IMR-90 (cell line): Measurements from ENCODE around the gene PRIMA1. TPM values are rescaled to one million over a fixed set of nuclear protein-coding genes. Genes with fewer than 3 reads are reported as not detected.

Experiments
- ATAC-seq: fragments of 200-7000 bp; cut with Tn5 transposase; 2 replicates; pipeline ENCODE4 v1.9.1; 2020; ENCODE audit warnings: low read depth, mild to moderate bottlenecking, moderate library complexity
- BruUV-seq: library from RNA; stranded (reverse); fragments of 400-500 nt; replicated peaks from 2 replicates; lab custom pipeline; 2021; lab: Mats Ljungman, UMichigan
- CTCF ChIA-PET: fragments of 300-600 bp; formaldehyde crosslinking; extraction: SDS; loops from one replicate; lab custom pipeline; 2021; ENCODE audit warnings: antibody characterized with exemption; lab: Yijun Ruan, JAX
- POLR2A ChIA-PET: fragments of 300-600 bp; sonication (Branson Sonifier 250); formaldehyde crosslinking; loops from one replicate; lab custom pipeline; 2022; ENCODE audit warnings: antibody characterized with exemption; ENCODE audit not compliant: unreplicated experiment; lab: Charles Lee
- DNase-seq: peaks from one replicate; pipeline ENCODE4 v3.0.0; 2013
- H2AFZ ChIP-seq: replicated peaks from 2 replicates; pipeline ENCODE3; 2013; ENCODE audit warnings: low read length, mild to moderate bottlenecking; ENCODE audit not compliant: poor library complexity
- H2AK5ac ChIP-seq: 2 replicates; pipeline ENCODE4 v1.6.1; 2013; ENCODE audit warnings: low read depth, low read length, inconsistent platforms
- H2AK9ac ChIP-seq: replicated peaks from 2 replicates; pipeline ENCODE3; 2013; ENCODE audit warnings: mild to moderate bottlenecking, low read depth, low read length, moderate library complexity; ENCODE audit not compliant: poor library complexity
- H2BK120ac ChIP-seq: 2 replicates; pipeline ENCODE4 v1.6.1; 2013; ENCODE audit warnings: low read depth, low read length, inconsistent platforms
- H2BK15ac ChIP-seq: 3 replicates; pipeline ENCODE4 v1.6.1; 2013; ENCODE audit warnings: low read depth, low read length, inconsistent platforms
- H2BK20ac ChIP-seq: 2 replicates; pipeline ENCODE4 v1.6.1; 2013; ENCODE audit warnings: low read depth, mild to moderate bottlenecking, inconsistent platforms, low read length, moderate library complexity
- H2BK5ac ChIP-seq: 2 replicates; pipeline ENCODE4 v1.6.1; 2013; ENCODE audit warnings: mild to moderate bottlenecking, low read depth, low read length, inconsistent platforms; ENCODE audit not compliant: poor library complexity, severe bottlenecking
- H3K14ac ChIP-seq: replicated peaks from 2 replicates; pipeline ENCODE4 v1.6.1; 2013; ENCODE audit warnings: low read depth, low read length, inconsistent platforms
- H3K18ac ChIP-seq: 2 replicates; pipeline ENCODE4 v1.6.1; 2013; ENCODE audit warnings: low read depth, low read length, control low read depth
- H3K23ac ChIP-seq: 2 replicates; pipeline ENCODE4 v1.6.1; 2013; ENCODE audit warnings: low read depth, low read length, inconsistent platforms
- H3K27ac ChIP-seq: 2 replicates; pipeline ENCODE4 v1.5.1; 2013; ENCODE audit warnings: mild to moderate bottlenecking, control low read depth, low read length; ENCODE audit not compliant: insufficient read depth
- H3K27me3 ChIP-seq: 2 replicates; pipeline ENCODE4 v1.6.1; 2013; ENCODE audit warnings: low read length; ENCODE audit not compliant: control insufficient read depth, insufficient read depth
- H3K36me3 ChIP-seq: 2 replicates; pipeline ENCODE4 v1.6.1; 2013; ENCODE audit warnings: low read length, mixed read lengths; ENCODE audit not compliant: control insufficient read depth, insufficient read depth
- H3K4ac ChIP-seq: 2 replicates; pipeline ENCODE4 v1.6.1; 2013; ENCODE audit warnings: low read depth, low read length, inconsistent platforms
- H3K4me1 ChIP-seq: 2 replicates; pipeline ENCODE4 v1.6.1; 2013; ENCODE audit warnings: low read length, mixed read lengths; ENCODE audit not compliant: control insufficient read depth, insufficient read depth
- H3K4me2 ChIP-seq: 2 replicates; pipeline ENCODE4 v1.6.1; 2013; ENCODE audit warnings: low read depth, mild to moderate bottlenecking, control low read depth, low read length, moderate library complexity
- H3K4me3 ChIP-seq: 2 replicates; pipeline ENCODE4 v1.5.1; 2013; ENCODE audit warnings: low read depth, mild to moderate bottlenecking, control low read depth, low read length, moderate library complexity; ENCODE audit not compliant: insufficient read depth
- H3K56ac ChIP-seq: 2 replicates; pipeline ENCODE4 v1.6.1; 2013; ENCODE audit warnings: low read length, inconsistent platforms; ENCODE audit not compliant: insufficient read depth; ENCODE audit errors: extremely low read depth
- H3K79me1 ChIP-seq, 2 experiments: 2 replicates each; pipeline ENCODE4 v1.6.1; 2013; ENCODE audit warnings: low read length in 2 of 2, inconsistent platforms in 1 of 2, low read depth in 1 of 2
- H3K9ac ChIP-seq: 2 replicates; pipeline ENCODE4 v1.6.1; 2013; ENCODE audit warnings: low read depth, low read length, control low read depth
- H3K9me1 ChIP-seq: 2 replicates; pipeline ENCODE4 v1.6.1; 2013; ENCODE audit warnings: low read length, inconsistent platforms; ENCODE audit not compliant: insufficient read depth
- H3K9me3 ChIP-seq: 2 replicates; pipeline ENCODE4 v1.6.1; 2013; ENCODE audit warnings: low read length; ENCODE audit not compliant: control insufficient read depth, insufficient read depth
- H4K20me1 ChIP-seq: 2 replicates; pipeline ENCODE4 v1.6.1; 2013; ENCODE audit warnings: low read length, inconsistent platforms; ENCODE audit not compliant: insufficient read depth
- H4K5ac ChIP-seq: 2 replicates; pipeline ENCODE4 v1.6.1; 2013; ENCODE audit warnings: mild to moderate bottlenecking, low read depth, low read length, control low read depth
- H4K8ac ChIP-seq, 2 experiments: 2 replicates each; pipeline ENCODE4 v1.6.1; 2013; ENCODE audit warnings: low read depth in 2 of 2, low read length in 2 of 2, control low read depth in 1 of 2, inconsistent platforms in 1 of 2
- H4K91ac ChIP-seq: 2 replicates; pipeline ENCODE4 v1.6.1; 2013; ENCODE audit warnings: low read depth, low read length, inconsistent platforms; ENCODE audit not compliant: insufficient read depth
- CEBPB ChIP-seq: IDR thresholded peaks from 2 replicates; pipeline ENCODE4 v1.6.1; 2012; ENCODE audit warnings: low read depth, low read length, improper control_type of control experiment
- CHD1 ChIP-seq: IDR thresholded peaks from 2 replicates; pipeline ENCODE4 v1.6.1; 2012; ENCODE audit warnings: low read depth, low read length, improper control_type of control experiment
- FOS ChIP-seq: fragments of 150-350 bp; IDR thresholded peaks from 2 replicates; pipeline ENCODE4 v1.6.1; 2016; ENCODE audit warnings: low read depth, low read length
- NFE2L2 ChIP-seq: fragments of 150-350 bp; IDR thresholded peaks from 2 replicates; pipeline ENCODE4 v1.6.1; 2016; ENCODE audit warnings: low read depth, mild to moderate bottlenecking, low read length
- POLR2A ChIP-seq: IDR thresholded peaks from 2 replicates; pipeline ENCODE4 v1.6.1; 2012; ENCODE audit warnings: mild to moderate bottlenecking, low read depth, low read length
- RAD21 ChIP-seq: IDR thresholded peaks from 2 replicates; pipeline ENCODE4 v1.6.1; 2012; ENCODE audit warnings: low read length, improper control_type of control experiment
- RCOR1 ChIP-seq: IDR thresholded peaks from 2 replicates; pipeline ENCODE4 v1.6.1; 2012; ENCODE audit warnings: mild to moderate bottlenecking, low read length, improper control_type of control experiment; ENCODE audit not compliant: insufficient replicate concordance
- RFX5 ChIP-seq: IDR thresholded peaks from 2 replicates; pipeline ENCODE4 v1.8.0; 2012; ENCODE audit warnings: low read depth, mild to moderate bottlenecking, low read length, moderate library complexity
- WGBS, 2 experiments: methylation state at CpG; one replicate each; pipeline versions ENCODE4 v1.1.5 to v1.1.7; 2013; ENCODE audit warnings: missing lambda C conversion rate in 2 of 2; ENCODE audit not compliant: insufficient read length in 1 of 2; ENCODE audit errors: extremely low coverage in 2 of 2; 5-methylcytosine and 5-hydroxymethylcytosine counted together
- dilution Hi-C: fragments of 300-500 bp; cut with HindIII; formaldehyde crosslinking; loops from one replicate; pipeline ENCODE4 v1.14.3; 2018; ENCODE audit warnings: low sequenced_read_pairs; ENCODE audit not compliant: unreplicated experiment
- in situ Hi-C: fragments of 300-500 bp; cut with MboI; formaldehyde crosslinking; loops from 3 replicates; pipeline ENCODE4 v1.14.3; 2019; ENCODE audit warnings: low sequenced_read_pairs, inconsistent platforms, mixed read lengths
- intact Hi-C: fragments of 100-400 bp; cut with micrococcal nuclease; formaldehyde crosslinking; loops from 2 replicates; pipeline ENCODE4 v1.10.0; 2022
- polyA plus RNA-seq, 3 experiments: library from polyadenylated mRNA; depleted of rRNA; stranded (reverse); fragments of >200 nt; gene quantifications; 2 replicates each; pipeline ENCODE4 v1.2.3, GENCODE V29; 2012; ENCODE audit warnings: low replicate concordance in 1 of 3
- total RNA-seq: library from RNA; depleted of rRNA; stranded (reverse); fragments of >200 nt; gene quantifications from 2 replicates; pipeline ENCODE4 v1.2.3, GENCODE V29; 2012

Gene PRIMA1
- total and polyA plus RNA-seq, 2 of the 4 experiments (the other 2 are of a cell fraction), result not detected

DNA sequence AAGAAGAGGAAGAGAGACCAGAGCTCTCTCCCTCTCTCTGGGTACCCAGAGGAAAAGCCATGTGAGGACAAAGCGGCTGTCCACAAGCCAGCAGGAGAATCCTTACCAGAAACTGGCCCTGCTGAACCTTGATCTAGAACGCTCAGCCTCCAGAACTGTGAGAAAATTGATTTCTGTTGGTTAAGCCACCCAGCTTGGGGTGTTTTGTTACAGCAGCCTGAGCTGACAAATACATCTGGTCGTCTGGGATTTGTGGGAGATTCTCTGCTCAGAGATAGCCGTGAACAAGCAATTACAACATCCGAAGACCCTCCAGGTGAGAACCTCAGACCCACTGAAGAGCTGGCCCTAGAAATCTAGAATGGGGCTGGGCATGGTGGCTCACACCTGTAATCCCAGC lies 6.5 kb upstream of the PRIMA1 start:
- Histone ChIP-seq H3K4me2 (no peak overlapping the region), H3K18ac (no peak overlapping the region), H3K27ac (no peak overlapping the region), H3K9me1 (no peaks in the 10 kb centered on the region), H3K79me1 (no peaks in the 10 kb centered on the region), H2BK20ac (no peak overlapping the region), H3K23ac (no peak overlapping the region), H3K4me3 (no peak overlapping the region), H2AK5ac (no peak overlapping the region), H3K9ac (no peak overlapping the region), H4K5ac (no peak overlapping the region), H4K8ac (no peak overlapping the region), H2AK9ac (no peak overlapping the region), H3K56ac (no peak overlapping the region), H3K27me3 (peaks cover 4% of the 10 kb centered on the region), H4K20me1 (no peaks in the 10 kb centered on the region), H3K9me3 (no peaks in the 10 kb centered on the region), H3K4ac (no peak overlapping the region), H2BK15ac (no peak overlapping the region), H4K91ac (no peak overlapping the region), H3K4me1 (no peaks in the 10 kb centered on the region), H2BK5ac (no peak overlapping the region), H2BK120ac (no peak overlapping the region), H3K36me3 (no peaks in the 10 kb centered on the region), H3K14ac (no peak overlapping the region), H2AFZ (no peak overlapping the region)
- ATAC-seq (no peak), DNase-seq (no peak)
- ChIA-PET POLR2A (no interaction called here), CTCF (no interaction called here)
- in situ Hi-C loops, result no loop called here
- dilution Hi-C loops, result no loop called here
- intact Hi-C loops, result no loop called here
- BruUV-seq, result no TSS peak
- 60% methylated on average over 1 of the region's 5 CpGs; no CpG with 5 or more reads in 1 of the 2 experiments for WGBS, 2 experiments
- no peak for TF ChIP-seq CHD1
- TF ChIP-seq POLR2A, result no peak
- TF ChIP-seq RAD21, result no peak
- TF ChIP-seq CEBPB, result no peak
- no peak for TF ChIP-seq NFE2L2
- TF ChIP-seq RFX5, result no peak
- TF ChIP-seq FOS, result no peak
- no peak for TF ChIP-seq RCOR1
